DMS 273 (cell line): Measurements from ENCODE around the gene LTBR.

Source experiments
- DNase-seq: peaks from one replicate; lab custom pipeline; 2025; ENCODE audit not compliant: unreplicated experiment; lab: John Stamatoyannopoulos, UW

LTBR gene

GRCh38 chr12:6367065-6367968 lies 16.6 kb upstream of the LTBR start:
- DNase-seq: peak; percentile 50

- no peak for DNase-seq
Observed at GRCh38 chr12:6367969-6368892, 15.7 kb upstream of the LTBR start.

GRCh38 chr12:6368906-6369525 lies 14.9 kb upstream of the LTBR start:
- DNase-seq: no peak

GRCh38 chr12:6369916-6370575 lies 13.9 kb upstream of the LTBR start:
- no peak for DNase-seq

- DNase-seq: no peak
Observed at GRCh38 chr12:6370576-6370935, 13.4 kb upstream of the LTBR start.

GRCh38 chr12:6370994-6371754 lies 12.8 kb upstream of the LTBR start:
- DNase-seq: peak; percentile 28

GRCh38 chr12:6372403-6373003 lies 11.5 kb upstream of the LTBR start:
- DNase-seq: peak; percentile 13

- no peak for DNase-seq
Observed at GRCh38 chr12:6373022-6373787, 10.8 kb upstream of the LTBR start.

GRCh38 chr12:6374028-6374785 lies 9.8 kb upstream of the LTBR start:
- no peak for DNase-seq

- DNase-seq: no peak
Observed at GRCh38 chr12:6374786-6375160, 9.2 kb upstream of the LTBR start.

- no peak for DNase-seq
Observed at GRCh38 chr12:6375269-6376078, 8.5 kb upstream of the LTBR start, which contains the start of gene SCNN1A. SCNN1A (minus strand) TSS chr12:6375563; CDS start chr12:6374783, 780 bp downstream.

- DNase-seq: no peak
Observed at GRCh38 chr12:6376079-6376869, 7.7 kb upstream of the LTBR start.

GRCh38 chr12:6376870-6377666 lies 6.9 kb upstream of the LTBR start:
- DNase-seq: no peak

GRCh38 chr12:6377667-6377994 lies 6.3 kb upstream of the LTBR start:
- DNase-seq: no peak

GRCh38 chr12:6378709-6379472 lies 5.1 kb upstream of the LTBR start:
- DNase-seq: no peak
